ENCODE results near the gene RIMS1.
"Not testable (repeated sequence)": the region's sequence is repeated elsewhere in the genome, so short reads cannot be mapped to it uniquely, and the experiment has no call there.

Gene RIMS1

DNA sequence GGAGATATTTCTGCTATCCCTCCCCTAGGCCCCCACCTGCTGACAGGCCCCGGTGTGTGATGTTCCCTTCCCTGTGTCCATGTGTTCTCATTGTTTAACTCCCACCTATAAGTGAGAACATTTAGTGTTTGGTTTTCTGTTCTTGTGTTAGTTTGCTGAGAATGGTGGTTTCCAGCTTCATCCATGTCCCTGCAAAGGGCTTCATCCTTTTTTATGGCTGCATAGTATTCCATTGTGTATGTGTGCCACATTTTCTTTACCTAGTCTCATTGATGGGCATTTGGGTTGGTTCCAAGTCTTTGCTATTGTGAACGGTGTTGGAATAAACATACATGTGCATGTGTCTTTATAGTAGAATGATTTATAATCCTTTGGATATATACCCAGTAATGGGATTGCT lies 448.9 kb downstream of the RIMS1 start:
- DNase-seq (ENCODE audit: low spot score): not testable (repeated sequence)

DNA sequence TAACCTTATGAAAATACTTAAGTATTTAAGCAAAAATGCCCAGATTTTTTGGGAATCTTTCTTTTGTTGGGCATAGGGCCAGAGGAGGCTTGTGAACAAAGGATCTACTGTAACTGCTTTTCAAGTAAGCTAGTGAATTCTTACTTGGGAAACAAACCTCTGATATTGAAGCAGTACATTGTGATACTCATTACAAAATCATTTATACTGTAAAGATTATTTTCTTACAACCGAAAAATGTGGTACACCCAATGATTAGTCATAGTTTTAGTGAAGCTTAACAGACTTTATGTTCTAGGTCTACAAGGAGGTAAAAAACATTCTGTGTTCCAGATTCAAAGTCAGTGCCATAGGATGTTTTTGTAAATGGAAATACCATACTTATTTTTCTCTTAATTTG lies 462.6 kb downstream of the RIMS1 start:
- DNase-seq (ENCODE audit: low spot score): no peak

DNA sequence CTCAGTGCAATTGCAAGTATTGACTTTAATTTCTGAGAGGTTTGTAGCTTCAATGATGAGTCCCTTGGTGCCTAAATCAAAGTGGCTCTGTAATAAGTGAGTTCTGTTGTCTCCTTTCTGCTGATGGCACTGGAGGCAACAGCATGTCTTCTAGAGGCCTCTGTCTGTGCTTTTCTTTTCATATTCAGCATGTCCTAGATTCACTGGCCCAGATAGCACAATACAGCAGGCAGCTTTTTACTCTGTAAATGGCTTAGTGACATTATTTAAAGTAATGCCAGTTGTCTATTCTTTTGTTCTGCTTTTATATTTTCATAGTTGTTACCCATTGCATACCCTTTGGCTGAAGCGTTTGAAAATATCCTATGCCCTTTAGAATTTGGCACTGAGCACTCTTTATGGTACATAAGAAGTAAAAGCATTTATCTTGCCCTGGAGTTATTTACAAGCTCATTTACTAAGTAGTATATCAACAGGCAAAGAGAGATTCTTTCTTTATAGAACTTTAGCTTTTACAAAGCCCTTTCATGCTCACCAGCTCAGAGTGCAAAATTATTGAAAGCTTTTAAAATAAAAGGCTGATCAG lies 464.0 kb downstream of the RIMS1 start:
- DNase-seq (ENCODE audit: low spot score): no peak

DNA sequence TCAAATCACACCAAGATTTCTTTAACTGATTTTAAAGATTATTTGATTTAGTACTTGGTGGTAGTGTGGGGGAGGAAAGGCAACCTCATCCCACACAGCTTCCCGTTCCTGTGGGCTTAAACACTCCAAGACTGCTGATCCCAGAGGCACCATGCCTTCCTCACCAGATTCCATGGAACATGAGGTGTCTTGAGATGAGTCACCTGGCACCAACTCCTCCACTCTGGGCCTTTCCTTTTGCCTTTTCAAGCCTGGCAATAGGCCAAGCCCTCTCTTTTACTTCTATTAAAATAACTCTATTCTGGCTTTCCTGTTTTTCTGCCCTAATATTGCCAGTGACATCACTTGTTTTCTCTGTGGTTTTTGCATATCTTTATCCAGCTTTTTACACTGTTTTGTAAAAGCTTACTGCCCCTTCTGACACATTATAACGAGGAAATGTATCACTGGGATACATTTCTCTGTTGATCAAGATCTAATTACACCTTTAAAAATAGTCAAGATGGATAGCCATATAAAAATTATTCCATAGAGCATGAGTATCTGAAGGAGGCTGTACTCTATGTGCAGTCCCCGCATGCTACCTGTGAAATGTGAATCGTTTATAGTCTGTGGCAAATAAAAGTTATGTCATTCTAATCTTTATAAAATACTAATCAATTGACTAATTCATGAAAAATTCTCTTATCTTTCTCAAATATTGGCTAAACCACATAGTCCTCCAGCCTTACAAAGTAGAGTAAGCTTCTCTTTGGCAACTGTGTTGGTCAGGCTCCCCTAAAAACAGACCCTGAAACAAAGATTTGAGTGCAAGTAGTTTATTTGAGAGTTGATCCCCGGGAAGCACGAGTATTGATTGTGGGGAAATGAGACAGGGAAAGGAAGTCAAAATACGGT lies 477.7 kb downstream of the RIMS1 start:
- DNase-seq (ENCODE audit: low spot score): no peak

DNA sequence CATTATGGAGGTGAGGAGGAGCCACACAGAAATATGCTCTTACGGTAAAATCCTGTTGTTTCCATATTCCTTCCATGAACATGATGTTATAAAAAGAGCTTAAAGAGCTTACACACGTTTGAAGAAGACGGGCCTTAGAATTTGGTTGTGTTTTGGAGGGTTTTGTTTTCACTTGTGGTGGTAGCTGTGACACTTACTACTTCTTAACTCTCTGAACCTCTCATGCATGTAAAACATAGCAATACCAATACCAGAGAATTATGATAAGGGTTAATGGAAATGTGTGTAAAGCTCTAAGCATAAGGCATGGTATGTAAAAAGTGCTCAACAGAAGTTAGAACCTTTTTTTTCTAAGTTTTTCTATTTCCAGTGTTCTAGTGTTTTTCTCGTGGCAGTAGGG lies 479.4 kb downstream of the RIMS1 start:
- no peak for DNase-seq (ENCODE audit: low spot score)

DNA sequence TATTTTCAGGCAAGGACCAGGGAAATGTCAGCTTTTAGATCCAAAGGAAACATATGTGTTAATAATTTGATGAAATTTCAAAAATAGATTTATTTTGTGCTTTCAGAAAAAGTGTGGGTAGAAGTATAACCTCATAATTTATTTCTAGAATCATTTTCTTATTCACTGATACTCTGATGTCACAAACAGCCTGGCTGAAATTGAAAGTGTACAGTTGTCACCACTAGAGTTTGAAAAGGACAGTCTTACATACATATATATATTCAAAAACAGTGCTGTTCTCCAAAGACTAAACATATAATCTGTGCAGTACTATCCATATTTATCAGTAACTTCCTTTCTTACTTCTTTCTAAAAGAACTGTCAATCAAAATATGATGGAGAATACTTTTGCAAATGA lies 481.1 kb downstream of the RIMS1 start:
- DNase-seq (ENCODE audit: low spot score): no peak

DNA sequence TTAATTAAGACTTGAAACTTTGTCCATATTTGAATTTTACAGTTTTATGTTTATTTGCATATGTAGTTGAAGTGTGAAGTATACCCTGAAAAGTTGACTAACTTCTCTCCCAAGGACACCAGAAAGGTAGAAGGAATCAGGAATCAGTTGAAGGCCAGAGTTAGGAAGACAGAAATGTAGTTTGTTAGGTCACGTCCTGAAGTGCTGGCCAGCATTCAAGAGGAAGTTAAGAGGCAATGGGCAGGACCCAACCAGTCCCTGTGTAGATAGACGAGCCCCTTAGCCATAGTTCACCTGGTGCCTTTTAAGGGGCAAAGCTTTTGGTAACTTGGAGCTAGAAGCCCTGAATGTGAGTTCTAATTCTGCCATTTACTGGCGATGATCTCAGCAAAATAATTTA lies 485.1 kb downstream of the RIMS1 start:
- no peak for DNase-seq (ENCODE audit: low spot score)

DNA sequence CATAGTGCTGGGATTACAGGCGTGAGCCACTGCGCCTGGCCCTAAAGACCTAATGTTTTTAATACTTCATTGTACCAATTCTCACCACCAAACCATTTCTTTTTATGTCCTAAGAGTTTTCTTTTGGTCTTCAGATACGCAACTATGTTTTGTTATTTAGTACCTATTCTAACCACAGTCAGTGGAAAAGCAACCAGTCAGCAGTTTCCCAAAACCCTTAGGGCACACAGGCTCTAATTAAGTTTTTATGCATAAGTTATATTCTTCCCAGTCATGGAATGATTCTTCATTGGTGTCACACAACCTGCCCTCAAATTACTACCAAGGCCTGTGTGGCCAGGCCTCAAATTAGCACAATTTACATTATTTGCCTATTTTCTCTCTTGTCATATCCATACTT lies 487.8 kb downstream of the RIMS1 start:
- DNase-seq (ENCODE audit: low spot score): no peak

DNA sequence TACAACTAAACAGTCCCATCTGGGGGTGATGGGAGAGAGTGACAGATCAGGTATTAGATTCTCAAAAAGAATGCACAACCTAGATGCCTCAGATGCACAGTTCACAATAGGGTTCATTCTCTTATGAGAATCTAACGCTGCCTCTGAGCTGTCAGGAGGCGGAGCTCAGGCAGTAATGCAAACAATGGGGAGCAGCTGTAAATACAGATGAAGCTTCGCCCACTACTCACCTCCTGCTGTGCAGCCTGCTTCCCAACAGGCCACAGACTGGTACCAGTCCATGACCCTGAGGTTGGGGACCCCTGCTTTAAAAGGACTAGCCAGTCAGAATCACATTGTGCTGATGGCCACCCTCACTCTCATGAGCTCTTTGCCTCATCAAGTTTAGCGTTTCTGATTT lies 488.5 kb downstream of the RIMS1 start:
- DNase-seq (ENCODE audit: low spot score): no peak

DNA sequence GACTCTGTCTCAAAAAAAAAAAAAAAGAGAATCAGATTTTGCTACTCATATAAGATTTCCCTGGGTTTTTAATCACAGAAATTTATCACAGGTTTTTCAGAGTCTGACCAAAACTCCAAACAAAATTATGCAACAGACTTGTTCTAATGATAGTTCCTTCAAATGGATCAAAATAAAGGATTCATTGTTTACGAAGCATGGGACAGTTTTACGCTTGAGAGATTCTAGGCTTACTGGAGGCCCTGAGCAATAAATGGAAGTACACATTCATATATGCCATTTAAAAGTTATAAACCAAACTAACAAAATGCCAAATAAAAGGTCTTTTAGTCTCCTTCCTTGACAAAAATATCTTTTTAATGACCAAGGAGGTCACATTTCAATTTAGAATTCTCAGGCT lies 490.4 kb downstream of the RIMS1 start:
- no peak for DNase-seq (ENCODE audit: low spot score)

DNA sequence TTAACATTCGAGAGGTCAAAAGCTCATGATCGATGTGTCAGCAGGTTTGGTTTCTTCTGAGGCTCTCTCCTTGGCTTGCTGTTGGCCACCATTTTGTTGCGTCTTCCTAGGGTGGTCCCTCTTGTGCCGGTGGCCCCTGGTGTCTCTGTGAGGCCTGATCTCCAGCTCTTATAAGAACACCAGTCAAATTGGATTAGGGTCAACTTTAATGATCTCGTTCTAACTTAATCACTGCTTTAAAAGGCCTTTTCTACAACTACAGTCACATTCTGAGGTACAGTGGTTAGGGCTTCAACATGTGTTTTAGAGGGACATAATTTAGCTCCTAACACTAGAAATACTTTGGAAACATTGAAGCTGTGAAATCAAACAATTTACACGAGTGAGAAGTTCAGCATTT lies 494.7 kb downstream of the RIMS1 start:
- DNase-seq (ENCODE audit: low spot score): no peak

DNA sequence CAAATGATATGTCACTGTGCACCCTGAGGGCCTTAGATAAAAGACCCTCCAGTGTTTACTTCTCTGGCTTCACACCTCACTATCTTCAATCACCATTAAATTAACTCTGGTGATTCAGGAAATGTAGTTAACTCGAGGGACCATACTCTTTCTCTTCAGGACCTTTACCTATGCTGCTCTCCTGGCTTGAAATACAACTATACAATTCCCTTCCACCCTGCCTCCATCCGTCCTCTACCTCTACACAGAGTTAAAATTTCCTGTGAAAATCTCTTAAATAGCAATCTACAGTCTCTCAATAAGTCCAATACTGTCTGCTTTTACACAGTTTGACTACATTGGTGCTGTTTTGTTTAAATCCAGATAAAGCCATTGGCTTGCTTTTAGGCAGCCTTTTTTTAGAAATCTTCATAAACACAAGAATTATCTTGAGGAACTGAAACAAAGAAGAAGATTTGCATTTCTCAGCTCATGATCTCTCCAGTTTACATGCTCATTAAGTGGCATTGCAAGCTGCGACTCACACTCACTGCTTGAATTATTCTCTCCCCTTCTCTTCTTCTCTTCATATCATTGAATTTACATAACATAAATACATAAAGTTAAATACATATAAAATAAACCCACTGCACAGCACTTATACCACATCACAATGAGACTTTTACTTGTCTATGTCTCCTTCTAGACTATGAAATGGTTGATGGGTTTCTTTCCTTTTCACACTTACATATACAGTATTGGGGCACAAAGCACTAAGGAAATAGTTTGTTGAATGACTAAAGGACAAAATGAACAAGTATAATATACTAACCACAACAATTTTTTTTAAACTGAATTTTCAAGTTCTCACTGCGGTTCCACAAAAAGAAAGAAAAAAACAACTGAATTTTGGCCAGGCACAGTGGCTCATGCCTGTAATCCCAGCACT lies 496.5 kb downstream of the RIMS1 start:
- DNase-seq (ENCODE audit: low spot score): no peak

DNA sequence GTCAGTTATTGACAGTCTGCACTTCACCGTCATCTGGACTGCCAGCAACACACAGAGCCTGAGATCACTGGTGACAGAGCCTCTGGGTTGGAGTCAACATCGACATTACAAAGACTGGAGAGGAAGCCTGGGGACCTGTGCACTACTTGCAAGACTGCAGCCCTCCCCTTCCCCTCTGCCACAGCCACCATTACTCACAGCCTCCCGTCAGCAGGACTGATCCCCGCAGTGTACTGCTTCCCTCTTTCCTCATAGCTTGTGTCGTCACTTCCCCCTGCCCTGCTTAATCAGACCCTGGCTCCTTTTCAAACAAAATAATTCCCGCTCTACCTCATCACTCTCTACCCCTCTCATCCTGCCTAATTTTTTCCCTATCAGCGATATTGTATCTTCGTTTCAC lies 500.0 kb downstream of the RIMS1 start:
- DNase-seq (ENCODE audit: low spot score): no peak

DNA sequence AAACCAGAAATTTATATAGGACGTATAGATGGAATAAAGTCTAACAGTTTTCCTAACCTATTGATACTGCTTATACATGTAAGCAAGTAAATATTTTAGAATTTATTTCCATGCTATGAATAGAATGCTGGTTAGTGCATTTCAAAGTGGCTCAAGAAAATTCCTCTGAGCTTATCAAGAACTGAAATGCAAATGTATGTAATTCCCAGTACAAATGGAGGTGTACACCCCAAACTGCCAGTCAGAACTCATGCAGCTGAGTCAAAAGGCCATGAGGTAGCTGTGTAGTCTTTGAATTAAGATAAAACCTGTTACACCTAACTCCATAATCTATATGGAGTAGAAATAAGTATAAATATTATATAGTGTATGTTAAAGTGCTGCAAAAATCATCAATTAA lies 503.3 kb downstream of the RIMS1 start:
- no peak for DNase-seq (ENCODE audit: low spot score)

DNA sequence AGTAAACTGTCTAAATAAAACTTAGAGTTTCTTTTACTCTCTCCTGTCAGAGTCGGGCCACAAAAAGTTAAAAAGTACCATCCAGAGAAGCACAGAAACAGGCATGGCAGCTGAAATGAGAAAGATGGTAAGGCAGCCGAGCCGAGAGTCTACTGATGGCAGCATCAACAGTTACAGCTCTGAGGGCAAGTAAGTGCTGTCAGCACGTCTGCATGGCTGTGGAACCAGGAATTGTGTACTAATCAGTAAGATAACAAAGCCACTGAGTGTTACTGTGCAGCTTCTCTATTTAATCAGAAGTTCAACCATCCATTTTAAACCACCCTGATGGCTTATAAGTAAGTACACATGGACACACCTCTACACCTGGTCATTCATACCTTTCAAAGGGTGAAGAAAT lies 504.2 kb downstream of the RIMS1 start:
- no peak for DNase-seq (ENCODE audit: low spot score)

DNA sequence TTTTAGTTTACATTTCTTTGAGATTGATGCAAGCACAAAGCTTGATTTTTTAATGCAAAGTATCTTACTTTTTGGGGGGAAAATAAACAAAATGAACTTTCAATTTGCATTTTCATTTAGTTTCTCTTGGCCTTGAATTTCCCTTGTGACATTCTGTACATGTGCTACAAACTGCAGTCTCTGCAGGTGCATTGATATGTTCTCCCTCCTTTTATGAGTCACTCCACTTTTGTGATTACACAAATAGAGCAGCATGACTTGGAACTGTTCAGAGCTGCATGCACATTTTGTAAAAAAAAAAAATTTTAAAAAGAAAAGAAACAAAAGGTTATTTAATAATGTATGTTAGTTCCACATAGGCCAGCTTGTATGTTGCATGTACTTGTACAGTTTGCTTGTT lies 515.5 kb downstream of the RIMS1 start:
- DNase-seq (ENCODE audit: low spot score): no peak

DNA sequence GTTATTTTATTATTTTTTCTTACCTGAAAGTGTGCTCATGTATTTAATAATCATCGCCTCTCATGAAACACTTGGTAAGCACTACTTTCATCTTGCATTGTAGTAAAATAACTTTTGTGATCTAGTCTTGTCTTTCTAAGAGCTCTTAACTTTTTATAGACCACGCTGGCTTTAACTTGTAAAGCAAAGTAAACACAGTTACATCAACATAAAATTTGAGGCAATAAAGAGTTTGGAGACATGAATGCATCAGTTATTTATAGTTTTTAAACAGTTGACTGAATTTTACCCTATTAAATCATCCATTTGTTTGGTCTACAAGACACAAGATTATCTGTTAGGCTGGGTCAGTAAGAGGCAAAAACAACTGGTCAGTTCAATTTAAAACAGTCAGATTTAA lies 517.1 kb downstream of the RIMS1 start:
- DNase-seq (ENCODE audit: low spot score): no peak

DNA sequence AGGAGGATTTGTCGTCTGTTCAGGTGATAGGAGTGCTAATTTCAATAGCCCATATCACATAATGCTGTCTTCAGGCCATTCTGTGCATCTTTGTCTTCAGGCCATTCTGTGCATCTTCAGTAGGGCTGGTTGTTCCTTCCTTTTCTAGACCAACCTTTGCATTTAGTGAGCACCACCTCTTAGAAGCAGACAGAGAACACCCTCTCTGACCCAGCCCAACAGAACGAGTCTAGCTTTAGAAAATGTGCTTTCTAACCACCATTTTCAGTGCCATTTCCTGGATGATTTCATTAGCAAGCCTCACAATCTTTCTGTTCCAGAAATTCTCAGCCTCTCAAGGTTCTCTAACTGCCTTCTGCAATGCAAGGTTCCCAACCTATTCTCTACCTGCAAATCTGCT lies 520.2 kb downstream of the RIMS1 start:
- no peak for DNase-seq (ENCODE audit: low spot score)

DNA sequence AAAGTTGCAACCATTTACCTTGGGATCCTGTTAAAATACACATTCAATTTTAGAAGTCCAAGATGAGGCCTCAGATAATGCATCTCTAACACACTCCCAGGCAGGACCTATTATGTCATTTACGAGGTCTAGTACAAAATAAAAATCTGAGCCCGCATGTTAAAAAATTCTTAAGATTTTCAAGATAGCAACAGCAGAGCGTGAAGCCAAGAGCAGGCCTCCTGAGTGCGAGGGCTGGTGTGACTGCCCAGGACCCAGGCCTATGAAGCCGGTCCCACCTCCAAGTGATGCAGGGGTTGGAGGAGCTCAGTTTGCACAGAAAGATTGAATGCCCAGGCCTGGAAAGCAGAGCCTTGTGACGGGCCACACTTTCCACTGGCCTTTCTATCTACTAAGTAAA lies 524.4 kb downstream of the RIMS1 start:
- no peak for DNase-seq (ENCODE audit: low spot score)

DNA sequence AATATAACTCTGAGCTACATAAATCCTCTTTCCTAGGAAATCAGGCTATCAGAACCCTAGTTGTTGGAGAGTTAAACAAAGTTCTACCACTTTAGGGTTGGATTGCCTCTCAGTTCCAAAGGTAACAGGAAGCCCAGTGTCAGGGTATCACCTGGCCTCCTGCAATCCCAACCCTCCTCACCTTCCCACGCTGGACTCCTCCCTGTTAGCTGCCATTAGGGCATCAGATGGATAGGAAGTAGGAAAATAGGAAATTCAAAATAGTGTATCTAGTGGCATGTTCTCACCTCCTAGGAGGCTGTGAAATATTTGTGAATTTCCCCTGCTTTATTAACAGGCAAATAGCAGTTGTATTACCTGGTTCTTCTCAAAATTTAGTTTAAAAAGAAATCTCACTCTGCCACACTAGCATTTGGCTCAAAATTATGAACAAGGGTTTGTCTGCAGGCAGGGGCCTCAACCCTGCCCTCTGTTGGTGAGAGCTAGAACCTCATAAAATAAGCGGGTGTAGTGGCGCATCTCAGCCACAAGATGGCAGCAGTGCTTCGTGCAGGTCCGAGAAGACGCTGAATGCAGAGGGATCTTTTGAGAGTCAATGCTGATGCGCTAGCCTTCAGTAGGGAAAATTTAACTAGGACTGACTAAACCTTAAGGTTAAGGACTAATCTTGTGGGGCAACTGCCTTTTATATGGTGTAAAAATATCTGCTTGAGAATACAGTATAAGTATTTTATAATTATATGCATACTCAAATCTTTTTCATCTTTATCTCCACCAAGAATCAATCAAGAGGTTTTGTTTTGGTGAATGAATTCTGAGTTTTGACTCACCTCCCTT lies 525.7 kb downstream of the RIMS1 start:
- peak; percentile 86 for DNase-seq (ENCODE audit: low spot score)

DNA sequence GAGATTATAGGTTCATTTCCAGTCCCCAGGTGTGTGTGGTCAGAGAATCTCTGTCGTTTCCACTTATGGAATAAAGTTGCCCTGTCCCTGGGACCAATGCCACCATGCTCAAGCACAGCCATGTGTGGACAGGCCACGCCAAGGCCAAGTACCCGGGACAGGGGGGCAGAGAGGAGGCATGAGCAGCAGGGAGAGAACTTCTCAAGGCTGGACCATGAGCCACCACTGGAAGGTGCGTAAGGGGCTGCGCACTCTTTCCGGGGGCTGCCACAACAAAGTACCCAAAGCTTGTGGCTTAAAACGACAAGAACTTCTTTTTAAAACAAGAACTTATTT lies 526.3 kb downstream of the RIMS1 start:
- DNase-seq (ENCODE audit: low spot score): peak; percentile 38

DNA sequence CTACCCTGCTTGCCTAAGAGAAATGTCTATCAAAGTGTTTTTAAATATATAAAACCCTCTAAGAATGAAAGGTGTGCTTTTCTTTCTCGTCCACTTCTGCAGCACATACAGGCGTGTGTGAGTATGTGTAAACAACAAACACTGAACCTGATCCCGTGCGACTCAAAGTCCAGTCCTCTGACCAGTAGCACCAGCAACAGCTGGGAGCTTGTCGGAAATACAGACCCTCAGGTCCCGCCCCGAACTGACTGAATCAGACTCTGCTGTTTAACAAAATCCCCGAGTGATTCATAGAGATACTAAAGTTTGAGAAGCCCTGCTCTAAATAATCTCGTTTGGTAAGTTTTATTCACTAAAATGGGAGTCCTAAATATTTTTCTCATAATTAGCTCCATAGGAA lies 527.5 kb downstream of the RIMS1 start:
- no peak for DNase-seq (ENCODE audit: low spot score)
